Loucy (cell line): ENCODE results near the gene ZNF474.

Source experiments
- H2AFZ ChIP-seq: fragments of 200-600 bp; sonication (generic); 2 replicates; pipeline ENCODE4 v1.6.0; 2016; ENCODE audit warnings: antibody characterized with exemption, mild to moderate bottlenecking, low read length, moderate library complexity
- H3F3A ChIP-seq: fragments of 200-600 bp; 2 replicates; pipeline ENCODE4 v1.6.0; 2016; ENCODE audit warnings: antibody characterized with exemption, low read depth, mild to moderate bottlenecking
- H3K27me3 ChIP-seq: fragments of 200-600 bp; sonication (generic); 2 replicates; pipeline ENCODE4 v1.6.1; 2014; ENCODE audit warnings: low read length, mild to moderate bottlenecking; ENCODE audit not compliant: insufficient read depth, poor library complexity, severe bottlenecking
- H3K36me3 ChIP-seq: fragments of 200-600 bp; sonication (generic); 2 replicates; pipeline ENCODE4 v1.6.1; 2016; ENCODE audit warnings: low read length; ENCODE audit not compliant: insufficient read depth
- H3K4me1 ChIP-seq: fragments of 200-600 bp; sonication (generic); 2 replicates; pipeline ENCODE4 v1.5.1; 2014; ENCODE audit warnings: low read length, mild to moderate bottlenecking; ENCODE audit not compliant: insufficient read depth, poor library complexity, severe bottlenecking
- H3K4me2 ChIP-seq: fragments of 200-600 bp; sonication (generic); 2 replicates; pipeline ENCODE4 v1.6.0; 2014; ENCODE audit warnings: antibody characterized with exemption, low read length, low read depth, mild to moderate bottlenecking; ENCODE audit not compliant: poor library complexity, severe bottlenecking
- H3K4me3 ChIP-seq: fragments of 200-600 bp; sonication (generic); 2 replicates; pipeline ENCODE4 v1.5.1; 2014; ENCODE audit warnings: low read length, mild to moderate bottlenecking, mixed read lengths; ENCODE audit not compliant: poor library complexity, severe bottlenecking
- H3K79me2 ChIP-seq: fragments of 200-600 bp; sonication (generic); 2 replicates; pipeline ENCODE4 v1.6.1; 2014; ENCODE audit warnings: low read length; ENCODE audit not compliant: insufficient read depth
- H3K9ac ChIP-seq: fragments of 200-600 bp; sonication (generic); 2 replicates; pipeline ENCODE4 v1.6.0; 2014; ENCODE audit warnings: mild to moderate bottlenecking, low read depth, low read length, moderate library complexity; ENCODE audit not compliant: poor library complexity, severe bottlenecking
- H3K9me2 ChIP-seq: fragments of 200-600 bp; sonication (generic); replicated peaks from 2 replicates; pipeline ENCODE4 v1.6.1; 2016; ENCODE audit warnings: low read depth, low read length, mixed read lengths
- H3K9me3 ChIP-seq: fragments of 200-600 bp; sonication (generic); 2 replicates; pipeline ENCODE4 v1.6.1; 2014; ENCODE audit warnings: mild to moderate bottlenecking, antibody characterized with exemption, low read length, low read depth; ENCODE audit not compliant: insufficient read depth
- H4K20me1 ChIP-seq: fragments of 200-600 bp; sonication (generic); 2 replicates; pipeline ENCODE4 v1.6.0; 2014; ENCODE audit warnings: antibody characterized with exemption, low read length, mild to moderate bottlenecking; ENCODE audit not compliant: insufficient read depth, poor library complexity, severe bottlenecking
- EZH2phosphoT487 ChIP-seq: fragments of 200-600 bp; IDR thresholded peaks from 2 replicates; pipeline ENCODE4 v1.6.1; 2018; ENCODE audit warnings: antibody characterized with exemption, mild to moderate bottlenecking, moderate library complexity, borderline replicate concordance
- TF ChIP-seq, protein P1 (sequence below): fragments of 200-600 bp; sonication (generic); conservative IDR thresholded peaks from 2 replicates; pipeline ENCODE4 v1.5.1; 2014; ENCODE audit warnings: mild to moderate bottlenecking, antibody characterized with exemption, low read length

The ZNF474 gene

DNA sequence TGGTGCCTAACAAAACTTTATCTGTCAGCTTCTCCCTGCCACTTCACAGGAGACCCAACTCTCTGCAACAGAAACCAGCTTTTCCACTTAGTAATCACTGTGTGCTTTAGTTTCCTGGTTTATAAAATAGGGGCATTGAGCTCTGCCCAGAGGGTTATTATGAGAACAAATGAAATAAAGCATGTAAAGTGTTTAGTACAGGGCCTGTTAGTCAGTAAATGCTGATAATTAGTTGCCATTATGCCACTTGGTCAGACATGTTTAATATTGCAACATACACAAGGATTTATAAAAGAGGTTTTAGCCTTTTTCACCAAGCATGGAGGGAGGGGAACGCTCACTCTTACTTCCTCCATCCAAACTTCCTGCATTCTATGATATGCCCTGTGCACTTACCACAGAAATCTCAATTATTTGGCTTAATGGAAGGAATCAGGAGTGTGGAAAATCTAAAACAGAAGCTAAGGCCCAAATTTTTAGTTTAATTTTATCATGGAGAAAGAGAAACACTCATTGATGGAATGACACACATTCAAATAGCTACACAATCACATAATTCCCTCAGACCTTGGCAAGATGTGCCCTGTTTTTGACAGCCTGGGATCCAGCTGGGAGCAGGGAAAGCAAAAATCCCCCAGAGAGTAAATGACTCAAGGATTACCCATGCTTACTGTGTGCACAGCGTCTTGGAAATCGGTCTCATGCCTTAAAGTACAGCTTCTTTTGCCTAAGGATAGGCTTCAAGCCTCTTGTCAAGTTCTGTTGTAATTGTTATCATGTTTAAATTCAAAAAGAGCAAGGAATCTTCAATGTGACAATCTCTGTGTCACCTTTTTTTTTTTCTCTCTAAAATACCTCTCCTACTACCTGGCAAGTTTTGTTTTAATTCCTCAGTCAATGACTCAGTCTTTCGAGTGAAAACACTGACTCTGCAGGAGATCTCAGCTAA is 34.0 kb downstream of the ZNF474 start:
- Histone ChIP-seq H3K4me2 (no peak overlapping the region), H3K79me2 (no peaks in the 10 kb centered on the region), H3K27me3 (no peaks in the 10 kb centered on the region), H3K9ac (no peak overlapping the region), H3K9me2 (no peaks in the 10 kb centered on the region), H3K9me3 (no peaks in the 10 kb centered on the region), H2AFZ (no peak overlapping the region), H3K4me1 (no peaks in the 10 kb centered on the region), H3K36me3 (no peaks in the 10 kb centered on the region), H3F3A (no peaks in the 10 kb centered on the region), H3K4me3 (no peak overlapping the region), H4K20me1 (no peaks in the 10 kb centered on the region)
- no peak for TF ChIP-seq EZH2phosphoT487
- TF ChIP-seq, protein P1, sequence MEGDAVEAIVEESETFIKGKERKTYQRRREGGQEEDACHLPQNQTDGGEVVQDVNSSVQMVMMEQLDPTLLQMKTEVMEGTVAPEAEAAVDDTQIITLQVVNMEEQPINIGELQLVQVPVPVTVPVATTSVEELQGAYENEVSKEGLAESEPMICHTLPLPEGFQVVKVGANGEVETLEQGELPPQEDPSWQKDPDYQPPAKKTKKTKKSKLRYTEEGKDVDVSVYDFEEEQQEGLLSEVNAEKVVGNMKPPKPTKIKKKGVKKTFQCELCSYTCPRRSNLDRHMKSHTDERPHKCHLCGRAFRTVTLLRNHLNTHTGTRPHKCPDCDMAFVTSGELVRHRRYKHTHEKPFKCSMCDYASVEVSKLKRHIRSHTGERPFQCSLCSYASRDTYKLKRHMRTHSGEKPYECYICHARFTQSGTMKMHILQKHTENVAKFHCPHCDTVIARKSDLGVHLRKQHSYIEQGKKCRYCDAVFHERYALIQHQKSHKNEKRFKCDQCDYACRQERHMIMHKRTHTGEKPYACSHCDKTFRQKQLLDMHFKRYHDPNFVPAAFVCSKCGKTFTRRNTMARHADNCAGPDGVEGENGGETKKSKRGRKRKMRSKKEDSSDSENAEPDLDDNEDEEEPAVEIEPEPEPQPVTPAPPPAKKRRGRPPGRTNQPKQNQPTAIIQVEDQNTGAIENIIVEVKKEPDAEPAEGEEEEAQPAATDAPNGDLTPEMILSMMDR: no peak

DNA sequence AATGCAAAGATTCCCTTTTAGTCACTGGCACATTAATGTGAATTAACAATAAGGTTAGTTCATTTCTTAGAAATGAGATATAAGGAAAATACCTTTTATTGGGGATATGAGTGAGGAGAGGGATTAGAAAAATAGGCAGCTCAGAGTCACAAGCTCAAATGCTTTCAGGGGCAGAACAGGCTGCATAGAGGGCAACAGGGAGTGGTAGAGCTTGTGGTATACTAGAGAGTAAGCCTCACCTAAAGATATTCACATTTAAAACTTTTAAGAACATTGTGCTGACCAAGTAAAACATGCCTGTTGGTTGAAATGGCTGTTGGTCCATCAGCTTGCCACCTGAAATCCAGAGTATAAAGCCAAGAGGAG is 34.7 kb downstream of the ZNF474 start:
- H3F3A ChIP-seq: no peaks in the 10 kb centered on the region
- H3K9me2 ChIP-seq: no peaks in the 10 kb centered on the region
- H3K27me3 ChIP-seq: no peaks in the 10 kb centered on the region
- H3K4me2 ChIP-seq: no peak overlapping the region
- no peaks in the 10 kb centered on the region for H3K4me1 ChIP-seq
- H2AFZ ChIP-seq: no peak overlapping the region
- no peaks in the 10 kb centered on the region for H3K9me3 ChIP-seq
- no peak overlapping the region for H3K4me3 ChIP-seq
- H3K36me3 ChIP-seq: no peaks in the 10 kb centered on the region
- no peaks in the 10 kb centered on the region for H3K79me2 ChIP-seq
- no peaks in the 10 kb centered on the region for H4K20me1 ChIP-seq
- no peak for TF ChIP-seq EZH2phosphoT487
- TF ChIP-seq, protein P1: no peak
- H3K9ac ChIP-seq: no peak overlapping the region

DNA sequence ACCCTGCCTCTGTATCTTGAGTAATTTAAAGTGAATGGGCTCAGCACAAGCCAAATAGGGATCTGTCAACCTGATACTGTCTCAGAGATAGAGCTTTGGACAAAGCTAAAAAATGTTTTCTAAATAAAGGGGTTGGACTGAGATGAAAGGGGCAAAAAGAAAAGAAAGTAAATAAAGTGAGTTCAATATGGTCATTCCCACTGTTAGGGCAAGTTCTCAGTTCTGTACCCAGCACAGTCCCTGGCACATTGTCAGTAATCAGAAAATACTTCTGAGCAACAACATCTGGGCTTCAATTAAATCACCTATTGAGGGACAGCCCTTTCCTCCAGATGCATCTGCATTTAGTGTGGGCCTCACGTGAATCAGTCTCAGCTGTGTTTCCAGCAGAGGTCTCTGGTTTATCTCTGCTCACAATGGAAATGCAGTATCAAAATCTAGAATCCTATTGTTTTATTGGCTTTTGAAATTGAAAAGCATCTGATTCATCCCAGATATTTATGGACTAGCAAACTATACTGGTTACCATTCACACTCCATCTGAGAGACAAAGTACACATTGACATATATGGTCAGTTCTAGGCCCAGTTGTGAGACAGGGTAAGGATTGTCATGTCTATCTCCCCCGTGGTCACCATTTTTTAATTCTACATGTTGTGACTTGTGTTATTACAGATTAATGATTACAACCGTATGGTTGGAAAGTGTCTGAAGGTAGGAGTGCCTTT is 35.6 kb downstream of the ZNF474 start:
- Histone ChIP-seq H3K4me1 (no peaks in the 10 kb centered on the region), H3K79me2 (no peaks in the 10 kb centered on the region), H3K9me2 (no peaks in the 10 kb centered on the region), H3K4me3 (no peak overlapping the region), H3K9ac (no peak overlapping the region), H2AFZ (no peak overlapping the region), H3K9me3 (no peaks in the 10 kb centered on the region), H3F3A (no peaks in the 10 kb centered on the region), H4K20me1 (no peaks in the 10 kb centered on the region), H3K27me3 (no peaks in the 10 kb centered on the region), H3K4me2 (no peak overlapping the region), H3K36me3 (no peaks in the 10 kb centered on the region)
- TF ChIP-seq EZH2phosphoT487: no peak
- TF ChIP-seq, protein P1: no peak
